ENCODE measurements around the gene MBNL3.

- TF ChIP-seq CTCF (IDR thresholded peaks at IDR 0.05; ENCODE audit: low read length) (no peak), EZH2phosphoT487 (IDR thresholded peaks at IDR 0.05; ENCODE audit: low read length) (no peak)
Observed at GRCh38 chrX:132452911-132453550, 35.8 kb downstream of the MBNL3 start.

Measured in MM.1S (cell line).